GM12872 (cell line): ENCODE data around the gene SUMF2.

Source experiments
- CTCF ChIP-seq: IDR thresholded peaks from 3 replicates; pipeline ENCODE4 v1.5.1; 2011; ENCODE audit warnings: low read depth, mild to moderate bottlenecking, low read length, moderate library complexity; ENCODE audit not compliant: insufficient read depth

The SUMF2 gene

GRCh38 chr7:56125831-56126230 lies 61.7 kb downstream of the SUMF2 start:
- no peak for TF ChIP-seq CTCF

GRCh38 chr7:56127241-56127975 lies 63.3 kb downstream of the SUMF2 start:
- TF ChIP-seq CTCF, result no peak
